GM04504 (cell line): ENCODE data around the gene LDLRAD3.

Experiments used
- DNase-seq: peaks from one replicate; pipeline ENCODE4 v3.0.0-alpha.2; 2012; ENCODE audit warnings: low read depth

The LDLRAD3 gene

DNA sequence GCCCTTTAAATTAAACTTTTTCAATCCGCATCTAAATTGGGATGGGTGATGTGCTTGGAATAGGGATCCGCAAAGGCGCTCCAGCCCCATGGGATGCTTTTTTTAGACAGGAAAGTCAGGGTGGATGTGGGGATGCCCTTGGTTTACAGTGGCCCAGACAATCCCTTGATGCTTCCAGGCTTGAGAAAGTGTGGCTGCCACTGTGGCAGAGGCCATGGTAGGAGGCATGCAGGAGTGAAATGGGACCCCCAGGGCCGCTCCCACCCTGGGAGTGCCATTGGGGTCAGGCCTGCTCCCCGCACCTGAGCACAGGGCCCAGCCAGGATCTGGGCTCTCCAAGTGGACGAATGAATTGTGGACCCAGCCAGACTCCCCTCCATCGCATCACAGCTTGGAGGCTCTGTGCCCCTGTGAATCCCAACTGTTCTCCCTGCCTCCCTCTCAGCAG lies 269.6 kb downstream of the LDLRAD3 start:
- no peak for DNase-seq

DNA sequence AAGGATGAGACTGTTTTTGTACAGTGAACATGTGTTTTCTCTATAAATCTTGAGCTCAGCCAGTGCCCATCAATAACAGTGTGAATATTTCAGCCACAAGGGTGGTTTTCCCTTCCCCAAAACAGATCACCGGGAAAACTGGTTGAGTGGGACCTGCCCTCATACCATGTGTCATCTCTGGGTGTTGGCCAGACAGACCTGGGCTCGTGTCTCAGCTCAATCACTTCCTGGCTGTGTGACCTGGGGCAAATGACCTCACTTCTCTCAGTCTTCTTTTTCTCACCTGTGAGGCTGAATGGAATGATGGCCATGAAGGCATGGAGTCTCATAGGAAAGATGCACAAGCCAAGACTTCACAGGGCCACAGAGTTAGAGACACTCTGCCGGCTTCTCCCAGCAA lies 270.6 kb downstream of the LDLRAD3 start:
- no peak for DNase-seq

DNA sequence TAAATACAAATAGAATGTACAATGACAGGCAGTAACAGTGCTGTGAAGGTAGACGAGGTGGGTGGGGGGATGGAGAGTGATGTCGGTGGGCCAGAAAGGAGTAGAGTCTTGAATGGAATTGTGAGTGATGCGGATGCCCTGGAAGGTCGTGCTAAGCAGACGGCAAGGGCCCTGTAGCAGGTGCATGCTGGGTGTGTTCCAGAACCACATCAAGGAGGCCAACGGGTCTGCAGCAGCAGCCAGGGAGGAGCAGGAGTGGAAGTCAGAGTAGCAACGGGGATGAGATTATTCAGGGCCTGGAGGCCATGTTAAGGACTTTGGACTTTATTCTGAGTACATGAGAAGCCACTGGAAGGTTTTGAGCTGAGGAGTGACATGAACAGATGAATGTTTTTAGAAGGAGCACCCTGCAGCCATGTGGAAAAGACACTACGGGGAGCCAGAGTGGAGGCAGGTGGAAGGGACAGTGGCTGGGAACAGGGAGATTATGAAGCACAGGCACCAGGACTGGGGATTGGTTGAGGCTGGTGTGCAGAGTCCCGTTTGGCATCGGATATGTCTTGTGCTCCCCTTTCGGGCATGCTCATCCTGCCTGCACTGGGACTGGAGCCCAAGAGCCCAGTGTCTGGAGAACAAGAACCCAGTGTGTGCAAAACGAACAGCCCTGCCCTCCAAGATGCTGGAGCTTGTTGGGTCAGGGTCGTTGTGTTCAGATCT lies 271.3 kb downstream of the LDLRAD3 start:
- DNase-seq = no peak

- DNase-seq = no peak
Observed at GRCh38 chr11:36215693-36216060, 271.8 kb downstream of the LDLRAD3 start.

DNA sequence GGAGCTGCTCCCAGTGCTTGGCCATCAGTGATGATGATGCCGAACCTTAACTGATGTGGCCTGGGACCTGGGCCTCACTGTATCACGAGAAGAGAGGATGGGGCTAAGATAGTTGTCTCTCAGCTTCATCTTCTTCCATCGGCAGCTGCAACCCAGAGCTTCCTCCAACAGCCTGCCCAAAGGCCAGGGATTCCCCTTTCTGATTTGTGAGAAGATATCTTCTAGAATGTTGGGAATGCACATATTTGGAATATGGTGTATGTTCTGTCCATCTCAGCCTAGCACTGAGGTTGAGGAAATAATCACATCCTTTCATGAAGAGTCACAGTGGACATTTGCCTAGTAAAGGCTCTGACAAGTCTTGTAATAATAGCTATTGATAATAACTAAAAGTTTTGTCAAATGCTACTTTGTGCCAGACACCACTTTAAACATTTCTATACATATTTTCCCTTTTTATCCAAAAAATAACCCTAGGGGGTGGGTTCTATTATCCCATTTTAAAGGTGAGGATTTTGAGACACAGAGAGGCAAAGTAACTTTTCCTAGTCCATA lies 272.3 kb downstream of the LDLRAD3 start:
- no peak for DNase-seq

GRCh38 chr11:36218283-36218921 lies 274.5 kb downstream of the LDLRAD3 start:
- no peak for DNase-seq

DNA sequence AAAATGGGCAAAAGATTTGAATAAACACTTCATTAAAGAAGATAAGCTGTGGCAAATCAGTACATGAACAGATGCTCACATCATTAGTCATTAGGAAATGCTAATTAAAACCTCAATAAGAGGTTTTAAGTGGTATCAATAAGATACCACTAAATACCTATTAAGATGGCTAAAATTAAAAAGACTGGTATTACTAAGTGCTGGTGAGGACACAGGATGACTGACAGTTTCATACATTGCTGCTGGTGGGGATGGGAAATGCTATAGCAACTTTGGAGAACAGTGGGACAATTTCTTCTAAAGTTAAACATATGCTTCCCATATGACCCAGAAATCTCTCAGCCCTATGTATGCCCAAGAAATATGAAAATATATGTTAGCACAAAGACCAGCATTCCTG lies 276.1 kb downstream of the LDLRAD3 start:
- no peak for DNase-seq

GRCh38 chr11:36222831-36223635 lies 279.2 kb downstream of the LDLRAD3 start:
- DNase-seq = peak; percentile 11

GRCh38 chr11:36224209-36224882 lies 280.5 kb downstream of the LDLRAD3 start:
- DNase-seq = no peak

DNA sequence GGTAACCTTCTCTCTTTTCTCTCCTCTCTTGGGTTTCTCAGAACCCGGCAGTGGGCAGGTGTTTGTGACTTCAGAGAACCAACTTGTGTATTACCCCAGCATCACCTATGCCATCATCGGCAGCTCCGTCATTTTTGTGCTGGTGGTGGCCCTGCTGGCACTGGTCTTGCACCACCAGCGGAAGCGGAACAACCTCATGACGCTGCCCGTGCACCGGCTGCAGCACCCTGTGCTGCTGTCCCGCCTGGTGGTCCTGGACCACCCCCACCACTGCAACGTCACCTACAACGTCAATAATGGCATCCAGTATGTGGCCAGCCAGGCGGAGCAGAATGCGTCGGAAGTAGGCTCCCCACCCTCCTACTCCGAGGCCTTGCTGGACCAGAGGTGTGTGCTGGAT lies 283.2 kb downstream of the LDLRAD3 start:
- no peak for DNase-seq

GRCh38 chr11:36228689-36229088 lies 284.8 kb downstream of the LDLRAD3 start:
- no peak for DNase-seq

GRCh38 chr11:36229091-36229705 lies 285.3 kb downstream of the LDLRAD3 start:
- DNase-seq = no peak

DNA sequence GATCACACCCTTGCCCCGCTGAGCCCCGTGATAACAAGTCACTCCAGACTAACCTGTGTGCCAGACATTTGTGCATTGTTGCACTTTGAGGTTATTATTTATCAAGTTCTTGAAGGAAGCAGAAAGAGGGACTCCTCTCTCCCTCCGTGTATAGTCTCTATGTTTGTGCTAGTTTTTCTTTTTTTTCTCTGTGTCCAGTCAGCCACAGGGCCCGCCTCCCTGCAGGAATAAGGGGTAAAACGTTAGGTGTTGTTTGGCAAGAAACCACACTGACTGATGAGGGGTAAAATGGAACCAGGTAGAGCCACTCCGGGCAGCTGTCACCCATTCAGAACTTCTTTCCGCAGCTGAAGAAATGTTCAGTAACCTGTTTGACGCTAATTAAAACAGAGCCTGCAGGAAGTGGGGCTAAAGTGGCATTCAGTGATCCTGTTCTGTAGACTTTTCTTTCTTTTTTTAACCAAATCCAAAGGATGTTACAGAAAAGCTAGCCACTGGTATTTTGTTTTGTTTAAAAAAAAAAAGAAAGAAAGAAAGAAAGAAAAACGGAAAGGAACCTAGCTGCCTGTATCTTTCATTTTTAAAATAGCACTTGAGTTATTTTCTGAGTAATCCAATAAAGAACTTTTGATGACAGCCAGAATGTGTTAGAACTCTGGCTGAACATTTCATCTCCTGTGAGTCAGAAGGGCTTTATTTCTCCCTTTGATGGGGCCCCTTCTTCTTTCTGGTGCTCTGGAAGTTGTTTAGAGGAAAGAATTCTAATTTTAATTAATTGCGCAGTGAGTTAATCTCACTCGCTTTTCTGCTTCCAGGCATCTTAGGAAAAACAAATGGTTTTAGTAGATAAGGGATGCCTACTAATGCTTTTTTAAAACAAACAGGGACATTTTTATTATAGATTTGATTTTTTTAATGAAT lies 287.2 kb downstream of the LDLRAD3 start:
- DNase-seq = peak; percentile 43

DNA sequence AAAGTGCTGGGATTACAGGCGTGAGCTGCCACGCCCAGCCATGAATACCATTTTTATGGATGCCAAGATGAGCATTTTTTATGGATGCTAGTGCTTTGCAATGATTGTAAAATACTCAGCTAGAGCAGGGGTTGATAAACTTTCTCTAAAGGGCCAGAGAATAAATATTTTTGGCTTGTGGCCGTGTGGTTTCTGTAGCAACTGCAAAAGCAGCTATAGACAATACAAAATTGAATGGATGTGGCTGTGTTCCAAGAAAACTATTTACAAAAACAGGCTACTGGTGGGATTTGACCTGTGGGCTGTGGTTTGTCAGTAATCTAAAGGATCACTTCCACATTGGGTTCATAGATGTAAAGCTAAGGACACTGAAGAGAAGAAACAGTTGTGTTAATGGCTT lies 289.3 kb downstream of the LDLRAD3 start:
- DNase-seq = no peak

DNA sequence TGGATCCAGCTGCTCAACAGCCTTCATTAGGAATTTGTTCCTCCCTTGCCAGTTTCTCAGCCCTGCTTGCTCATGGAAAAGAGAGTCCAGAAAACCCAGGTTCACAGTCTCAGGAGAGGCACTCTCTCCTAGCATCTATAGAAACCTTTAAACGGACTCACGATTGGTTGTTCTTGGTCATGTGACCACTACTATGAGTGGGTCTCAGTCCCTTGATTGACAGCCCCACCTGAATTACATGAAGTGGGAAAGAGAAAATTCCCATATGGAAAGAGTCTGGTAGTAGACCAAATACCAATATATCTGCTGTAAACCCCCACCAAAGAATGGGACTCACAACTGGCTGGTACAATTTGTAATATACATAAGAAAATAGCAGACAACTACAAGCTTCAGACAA lies 291.0 kb downstream of the LDLRAD3 start:
- DNase-seq = no peak

DNA sequence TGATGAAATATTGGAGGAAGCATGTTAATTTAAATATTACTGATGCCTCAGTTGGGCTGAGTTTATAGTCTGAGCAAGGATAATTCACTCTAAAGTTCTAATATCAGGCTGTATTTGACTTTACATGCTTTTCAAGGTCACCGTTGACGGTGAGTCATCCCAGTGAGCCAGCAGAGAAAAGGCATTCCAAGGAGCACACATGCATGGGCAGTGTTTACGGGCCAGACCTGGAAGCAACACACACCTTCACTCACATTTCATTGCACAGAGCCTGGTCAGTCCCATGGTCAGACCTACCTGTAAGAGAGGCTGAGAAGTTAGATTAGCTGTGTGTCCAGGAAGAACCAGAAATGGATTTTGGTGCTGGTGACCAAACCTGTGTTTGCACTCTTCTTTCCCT lies 291.9 kb downstream of the LDLRAD3 start:
- no peak for DNase-seq

- no peak for DNase-seq
Observed at GRCh38 chr11:36237391-36237790, 293.5 kb downstream of the LDLRAD3 start.

DNA sequence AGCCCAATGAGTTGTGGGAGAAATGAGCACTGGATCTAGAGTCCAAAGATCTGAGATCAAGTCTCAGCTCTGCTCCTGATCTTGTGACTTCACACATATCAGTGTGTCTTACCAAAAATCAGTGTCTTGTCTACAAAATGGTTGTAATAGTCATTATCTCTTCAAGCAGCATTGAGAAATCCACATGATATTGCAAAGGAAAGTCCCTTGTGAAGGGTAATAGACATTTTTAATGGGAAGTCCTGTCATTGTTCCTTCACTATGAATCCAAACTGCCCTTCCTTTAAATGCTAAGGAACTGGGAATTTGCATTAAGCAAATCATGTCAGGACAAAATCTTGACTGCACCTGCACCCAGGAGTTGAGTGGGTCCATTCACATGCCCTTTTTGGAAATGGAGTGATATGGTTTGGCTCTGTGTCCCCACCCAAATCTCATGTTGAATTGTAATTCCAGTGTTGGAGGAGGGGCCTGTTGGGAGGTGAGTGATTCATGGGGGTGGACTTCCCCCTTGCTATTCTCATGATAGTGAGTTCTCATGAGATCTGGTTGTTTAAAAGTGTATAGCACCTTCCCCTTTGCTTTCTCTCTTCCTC lies 294.3 kb downstream of the LDLRAD3 start:
- DNase-seq = no peak

GRCh38 chr11:36238881-36239280 lies 295.0 kb downstream of the LDLRAD3 start:
- DNase-seq = no peak

- DNase-seq = no peak
Observed at GRCh38 chr11:36239636-36240035, 295.8 kb downstream of the LDLRAD3 start.
